Esophagus muscularis mucosa (tissue), 4 donors: ENCODE results near the gene SCTR.

Source experiments
- EP300 ChIP-seq: sonication (generic); formaldehyde crosslinking; IDR thresholded peaks from one replicate; pipeline ENCODE4 v1.6.1; 2017; ENCODE audit warnings: antibody characterized with exemption
- POLR2A ChIP-seq: fragments of 450-650 bp; IDR thresholded peaks from one replicate; pipeline ENCODE4 v1.6.1; 2017; ENCODE audit warnings: antibody characterized with exemption, moderate library complexity, mild to moderate bottlenecking, low read depth
- POLR2AphosphoS5 ChIP-seq, 2 donors: sonication (generic); formaldehyde crosslinking; IDR thresholded peaks; one replicate each; pipeline ENCODE4 v1.6.1; 2017; ENCODE audit warnings: antibody characterized with exemption in 2 of 2
- TF ChIP-seq, protein P1 (sequence below), 3 experiments: fragments of 200-600 bp in 2 of 3; fragments of 450-650 bp in 1 of 3; sonication (generic) in 2 of 3; IDR thresholded peaks; one replicate each; pipeline ENCODE4 v1.5.1; 2017 to 2019; ENCODE audit warnings: antibody characterized with exemption in 3 of 3, mild to moderate bottlenecking in 2 of 3, moderate library complexity in 1 of 3

DNA sequence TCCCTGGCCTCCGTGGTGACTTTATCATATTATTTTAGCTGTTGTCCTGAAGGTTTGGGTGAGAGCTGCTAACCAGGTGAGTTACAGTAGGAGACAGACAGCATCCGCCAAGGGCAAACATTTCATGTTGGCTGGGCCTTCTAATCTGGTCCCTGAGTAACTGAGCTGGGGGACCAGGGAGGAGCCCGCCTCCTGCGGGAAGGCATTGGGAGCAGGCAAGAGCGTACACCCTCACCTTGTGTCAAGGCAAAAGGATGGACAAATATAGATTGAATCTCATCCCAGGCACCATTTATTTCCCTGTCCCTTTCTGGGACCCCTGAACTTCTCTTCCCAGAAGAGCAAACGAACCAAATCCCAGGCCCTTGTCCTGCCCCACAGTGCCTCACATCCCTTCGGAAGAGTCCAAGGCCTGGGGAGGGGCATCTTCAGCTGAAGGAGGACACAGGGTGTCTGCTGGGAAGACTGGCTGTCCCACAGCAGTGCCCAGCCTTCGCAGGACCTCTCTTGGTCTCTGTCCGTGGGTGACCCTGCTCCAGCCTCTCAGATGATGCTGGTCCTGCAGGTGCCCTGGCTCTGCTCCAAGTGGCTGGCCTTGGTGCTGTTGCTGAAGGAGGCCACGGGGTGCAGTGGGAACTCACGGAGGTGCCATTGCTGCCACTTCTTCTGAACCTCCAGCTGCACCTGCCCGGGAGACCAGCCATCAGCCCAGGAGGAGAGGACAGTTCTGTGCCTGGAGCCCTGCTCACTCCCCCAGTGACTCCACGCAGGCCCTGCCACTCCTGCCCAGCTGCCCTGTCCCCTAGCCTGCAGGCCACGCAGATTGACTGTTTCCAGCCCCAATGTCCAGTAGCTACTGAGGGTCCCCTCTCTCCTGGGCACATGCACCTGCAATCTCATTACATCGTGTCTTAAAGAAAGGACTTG, 84.4 kb downstream of the SCTR start:
- TF ChIP-seq POLR2AphosphoS5 (IDR thresholded peaks at IDR 0.05): no peak
- TF ChIP-seq, protein P1, sequence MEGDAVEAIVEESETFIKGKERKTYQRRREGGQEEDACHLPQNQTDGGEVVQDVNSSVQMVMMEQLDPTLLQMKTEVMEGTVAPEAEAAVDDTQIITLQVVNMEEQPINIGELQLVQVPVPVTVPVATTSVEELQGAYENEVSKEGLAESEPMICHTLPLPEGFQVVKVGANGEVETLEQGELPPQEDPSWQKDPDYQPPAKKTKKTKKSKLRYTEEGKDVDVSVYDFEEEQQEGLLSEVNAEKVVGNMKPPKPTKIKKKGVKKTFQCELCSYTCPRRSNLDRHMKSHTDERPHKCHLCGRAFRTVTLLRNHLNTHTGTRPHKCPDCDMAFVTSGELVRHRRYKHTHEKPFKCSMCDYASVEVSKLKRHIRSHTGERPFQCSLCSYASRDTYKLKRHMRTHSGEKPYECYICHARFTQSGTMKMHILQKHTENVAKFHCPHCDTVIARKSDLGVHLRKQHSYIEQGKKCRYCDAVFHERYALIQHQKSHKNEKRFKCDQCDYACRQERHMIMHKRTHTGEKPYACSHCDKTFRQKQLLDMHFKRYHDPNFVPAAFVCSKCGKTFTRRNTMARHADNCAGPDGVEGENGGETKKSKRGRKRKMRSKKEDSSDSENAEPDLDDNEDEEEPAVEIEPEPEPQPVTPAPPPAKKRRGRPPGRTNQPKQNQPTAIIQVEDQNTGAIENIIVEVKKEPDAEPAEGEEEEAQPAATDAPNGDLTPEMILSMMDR (IDR thresholded peaks at IDR 0.05): no peak
- no peak for TF ChIP-seq POLR2A
- TF ChIP-seq EP300: no peak
